GM19328 (cell line): Measurements from ENCODE around the gene ALDH3B1.

Experiments
- ATAC-seq: cut with Tn5 transposase; IDR thresholded peaks from one replicate; pipeline ENCODE4 v1.9.1; 2021; ENCODE audit warnings: mild to moderate bottlenecking, moderate library complexity; ENCODE audit not compliant: unreplicated experiment

ALDH3B1 gene

DNA sequence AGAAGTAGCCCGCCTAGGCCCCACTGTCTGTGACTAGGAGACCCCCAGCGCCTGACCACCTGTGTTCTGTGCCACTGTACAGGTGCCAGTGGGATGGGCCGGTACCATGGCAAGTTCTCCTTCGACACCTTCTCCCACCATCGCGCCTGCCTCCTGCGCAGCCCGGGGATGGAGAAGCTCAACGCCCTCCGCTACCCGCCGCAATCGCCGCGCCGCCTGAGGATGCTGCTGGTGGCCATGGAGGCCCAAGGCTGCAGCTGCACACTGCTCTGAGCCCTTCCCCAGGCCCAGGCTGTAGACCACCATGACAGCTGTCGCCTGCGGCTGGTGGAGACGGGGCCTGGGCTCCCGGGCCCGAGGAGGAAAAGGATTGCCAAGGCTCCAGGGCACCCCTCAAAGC is 17.5 kb downstream of the ALDH3B1 start:
- no peak for ATAC-seq

DNA sequence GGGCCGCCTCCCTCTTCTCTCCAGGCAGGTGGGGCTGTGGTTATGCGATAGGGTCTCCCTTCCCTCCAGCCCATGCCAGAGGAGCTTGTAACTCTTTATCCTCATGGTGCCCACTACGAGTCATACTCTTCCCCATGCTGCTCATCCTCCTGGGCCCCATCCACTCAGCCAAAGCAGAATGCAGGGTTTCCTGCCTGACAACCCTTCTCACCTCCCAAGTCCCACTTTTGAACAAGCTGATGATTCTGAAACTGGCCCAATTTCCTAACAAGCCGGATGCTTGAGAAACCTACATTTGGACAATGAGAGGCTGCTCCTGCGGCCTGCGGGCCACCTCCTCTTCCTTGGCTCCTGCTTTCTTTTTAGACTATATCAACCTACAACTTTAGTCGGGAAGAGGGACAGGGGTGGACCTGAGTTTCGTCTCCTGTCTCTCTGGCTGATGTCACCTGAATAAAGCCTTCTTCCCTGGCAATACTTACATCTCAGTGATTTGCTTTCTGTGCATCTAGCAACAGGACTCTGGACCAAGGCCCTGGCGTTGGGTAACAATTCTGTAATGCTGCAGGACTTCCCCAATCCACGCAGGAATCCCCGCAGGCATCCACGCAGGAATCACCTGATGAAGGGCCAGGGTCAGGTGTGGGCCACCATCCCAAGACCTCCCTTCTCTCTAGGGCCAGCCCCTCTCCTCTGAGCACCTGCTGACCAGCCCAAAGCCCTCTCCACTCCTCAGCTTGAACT is 18.8 kb downstream of the ALDH3B1 start:
- ATAC-seq = no peak

DNA sequence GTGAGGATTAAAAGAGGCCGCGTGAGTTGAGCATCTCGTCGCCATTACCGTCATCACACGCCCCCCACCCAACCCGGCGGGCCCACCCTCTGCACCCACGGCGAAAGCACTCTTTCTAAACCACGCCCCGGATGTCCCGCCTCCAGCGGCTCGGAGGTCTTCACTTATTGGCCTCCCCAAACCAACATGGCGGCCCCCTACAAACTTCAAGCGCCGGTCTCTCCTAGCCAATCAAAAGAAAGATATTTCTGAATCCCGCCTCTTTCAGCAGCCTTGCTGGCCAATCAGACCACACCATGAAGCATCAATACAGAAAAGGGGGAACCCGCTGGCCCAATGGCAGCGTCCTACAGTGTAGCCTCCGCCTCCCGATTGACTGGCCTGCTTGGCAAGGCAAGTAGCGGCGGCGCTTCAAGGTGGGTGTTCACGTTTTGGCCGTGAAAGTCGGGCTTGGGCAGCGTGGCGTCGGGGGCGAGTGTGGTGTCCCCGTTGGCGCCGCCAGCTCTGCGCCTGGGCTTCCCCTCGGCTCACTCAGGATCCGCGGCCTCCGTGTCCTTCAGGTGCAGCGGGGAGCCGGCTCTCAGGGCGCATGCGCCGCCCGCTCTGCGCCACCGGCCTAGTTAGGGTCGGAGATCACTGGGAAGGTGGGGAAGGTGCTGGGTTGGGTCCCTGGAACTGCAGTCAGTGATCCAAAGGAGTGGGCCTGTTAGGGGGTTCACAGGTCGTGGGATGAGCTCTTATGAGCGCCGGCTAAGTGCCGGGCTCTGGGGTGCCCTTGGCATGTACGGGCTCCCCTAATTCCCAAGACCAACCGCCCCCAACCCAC is 20.4 kb downstream of the ALDH3B1 start, which contains the start of gene NDUFS8:
TSS of gene NDUFS8 (plus strand) at position 364 of the 826 bp plus-strand sequence. CDS start 1,471 bp downstream, outside the sequence.
- peak; percentile 94 for ATAC-seq

DNA sequence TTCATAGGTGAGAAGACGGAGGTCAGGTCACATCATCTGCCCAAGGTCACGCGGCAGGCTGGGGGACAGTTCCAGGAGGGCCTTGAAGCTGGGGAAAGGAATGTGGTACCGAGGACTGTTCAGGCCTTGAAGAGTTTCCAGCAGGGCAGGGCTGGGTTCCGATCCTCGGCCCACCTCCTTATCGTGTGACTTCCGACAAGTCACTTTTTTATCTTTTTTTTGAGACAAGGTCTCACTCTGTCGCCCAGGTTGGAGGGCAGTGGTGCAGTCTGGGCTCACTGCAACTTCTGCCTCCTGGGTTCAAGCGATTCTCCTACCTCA is 21.0 kb downstream of the ALDH3B1 start:
- ATAC-seq = no peak

DNA sequence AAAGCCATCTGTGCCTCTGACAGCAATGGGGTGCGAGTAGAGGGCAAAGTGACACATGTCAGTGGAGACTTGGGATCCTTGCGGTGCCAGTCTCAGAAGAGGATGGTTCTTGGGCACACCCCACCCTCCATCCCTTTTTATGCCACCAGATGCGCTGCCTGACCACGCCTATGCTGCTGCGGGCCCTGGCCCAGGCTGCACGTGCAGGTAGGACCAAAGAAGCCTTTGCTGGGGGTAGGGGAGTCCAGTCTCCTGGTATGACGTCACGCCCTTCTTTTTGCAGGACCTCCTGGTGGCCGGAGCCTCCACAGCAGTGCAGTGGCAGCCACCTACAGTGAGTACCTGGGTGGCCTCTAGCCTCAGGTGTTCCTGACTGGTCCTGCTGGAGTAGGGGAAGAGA is 21.9 kb downstream of the ALDH3B1 start:
- ATAC-seq = no peak

DNA sequence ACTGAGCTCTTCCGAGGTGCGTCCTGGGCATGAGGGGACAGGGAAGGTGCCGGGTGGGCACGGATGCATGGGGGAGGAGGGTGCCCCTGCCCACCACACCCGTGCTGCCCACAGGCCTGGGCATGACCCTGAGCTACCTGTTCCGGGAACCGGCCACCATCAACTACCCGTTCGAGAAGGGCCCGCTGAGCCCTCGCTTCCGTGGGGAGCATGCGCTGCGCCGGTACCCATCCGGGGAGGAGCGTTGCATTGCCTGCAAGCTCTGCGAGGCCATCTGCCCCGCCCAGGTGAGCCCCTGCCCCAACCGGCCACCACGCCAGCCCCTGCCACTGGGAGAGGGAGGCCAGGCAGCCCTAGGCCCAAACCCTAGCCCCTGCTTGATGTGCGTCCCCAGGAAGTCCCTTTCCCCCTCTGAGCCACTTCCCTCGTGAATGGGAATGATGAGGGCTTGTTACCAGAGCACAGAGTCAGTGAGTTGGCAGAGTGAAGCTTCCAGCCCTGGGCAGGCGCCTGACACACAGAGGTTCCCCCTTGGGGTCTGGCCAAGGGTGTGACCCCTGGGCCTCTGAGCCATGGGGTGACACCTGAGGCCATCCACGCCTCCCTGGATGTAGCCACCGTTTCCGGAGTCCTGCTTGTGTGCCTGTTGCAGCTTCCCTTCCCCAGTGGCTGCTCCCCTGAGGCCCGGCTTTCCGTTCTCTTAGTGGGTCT is 23.0 kb downstream of the ALDH3B1 start:
- ATAC-seq = no peak

DNA sequence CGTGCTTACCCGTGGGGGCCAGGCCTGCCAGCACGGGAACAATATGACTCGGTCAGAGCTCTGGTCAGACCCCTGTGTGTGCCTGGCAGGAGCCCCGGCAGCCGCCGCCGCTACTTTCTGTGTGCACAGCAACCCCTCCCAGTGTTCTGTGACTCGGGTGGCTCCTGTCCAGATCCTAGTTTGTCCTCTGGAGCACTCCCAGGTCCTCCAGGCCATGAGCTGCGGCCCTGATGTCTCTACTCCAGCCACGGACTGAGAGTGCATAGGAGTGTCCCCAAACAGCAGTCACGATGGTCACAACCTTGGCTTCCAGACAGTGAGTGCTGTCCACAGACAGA is 23.6 kb downstream of the ALDH3B1 start:
- no peak for ATAC-seq

DNA sequence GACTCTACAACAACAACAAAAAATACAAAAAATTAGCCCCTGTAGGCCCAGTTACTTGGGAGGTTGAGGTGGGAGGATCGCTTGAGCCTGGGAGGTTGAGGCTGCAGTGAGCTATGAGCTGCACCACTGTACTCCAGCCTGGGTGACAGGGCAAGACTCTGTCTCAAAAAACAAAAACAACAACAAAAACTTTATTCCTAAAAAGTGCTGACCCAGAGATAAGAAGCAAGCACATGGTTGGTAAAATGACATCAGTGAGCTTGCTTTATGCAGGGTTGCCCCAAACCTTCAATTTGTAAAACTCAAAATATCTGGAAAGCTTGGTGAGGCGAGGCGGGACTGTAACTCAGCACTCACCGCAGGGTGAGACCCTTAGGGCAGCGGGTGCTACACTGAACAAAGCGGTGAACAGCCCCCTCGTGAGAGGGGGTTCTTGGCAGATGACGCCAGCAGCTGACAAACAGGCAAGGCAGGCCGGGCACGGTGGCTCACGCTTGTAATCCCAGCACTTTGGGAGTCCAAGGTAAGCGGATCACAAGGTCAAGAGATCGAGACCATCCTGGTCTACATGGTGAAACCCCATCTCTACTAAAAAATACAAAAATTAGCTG is 25.2 kb downstream of the ALDH3B1 start:
- no peak for ATAC-seq

DNA sequence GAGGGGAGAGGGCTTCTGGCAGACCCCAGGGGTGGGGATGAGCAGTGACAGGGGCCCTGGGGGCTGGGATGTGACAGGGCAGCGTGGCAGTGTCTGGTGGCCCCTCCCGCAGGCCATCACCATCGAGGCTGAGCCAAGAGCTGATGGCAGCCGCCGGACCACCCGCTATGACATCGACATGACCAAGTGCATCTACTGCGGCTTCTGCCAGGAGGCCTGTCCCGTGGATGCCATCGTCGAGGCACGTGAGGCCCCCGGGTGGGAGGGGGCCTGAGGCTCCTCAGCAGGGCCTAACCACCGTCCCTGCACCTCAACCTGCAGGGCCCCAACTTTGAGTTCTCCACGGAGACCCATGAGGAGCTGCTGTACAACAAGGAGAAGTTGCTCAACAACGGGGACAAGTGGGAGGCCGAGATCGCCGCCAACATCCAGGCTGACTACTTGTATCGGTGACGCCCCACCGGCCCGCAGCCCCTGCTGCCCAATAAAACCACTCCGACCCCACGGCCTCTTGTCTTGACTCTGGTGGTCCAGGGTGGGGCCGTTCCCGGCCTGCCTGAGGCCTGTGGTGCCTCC is 26.1 kb downstream of the ALDH3B1 start:
- ATAC-seq = no peak

DNA sequence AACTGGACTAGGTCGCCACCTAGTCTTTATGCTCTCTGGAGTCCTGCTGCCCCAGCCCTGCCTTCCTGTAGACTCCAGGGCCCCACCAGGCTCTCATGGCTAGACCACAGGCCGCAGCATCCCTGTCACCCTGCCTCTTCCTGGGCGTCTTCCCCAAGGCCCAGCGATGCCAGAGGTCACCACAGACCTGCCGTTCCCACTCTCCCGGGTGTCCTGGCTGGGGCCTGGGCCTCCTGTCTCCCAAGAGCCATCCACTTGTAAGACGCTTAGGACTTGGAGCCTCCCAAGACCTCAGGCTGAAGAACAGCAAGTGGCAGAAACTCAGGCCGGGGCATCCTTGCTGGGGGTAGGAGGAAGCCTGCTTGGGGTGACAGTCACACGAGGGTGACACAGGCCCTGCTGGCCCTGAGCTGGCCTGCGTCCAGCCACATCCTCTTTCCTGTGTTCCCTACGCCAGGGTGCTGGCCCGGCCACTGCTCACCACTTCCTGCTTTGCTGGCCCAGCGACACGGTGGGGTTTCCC is 26.7 kb downstream of the ALDH3B1 start:
- no peak for ATAC-seq

DNA sequence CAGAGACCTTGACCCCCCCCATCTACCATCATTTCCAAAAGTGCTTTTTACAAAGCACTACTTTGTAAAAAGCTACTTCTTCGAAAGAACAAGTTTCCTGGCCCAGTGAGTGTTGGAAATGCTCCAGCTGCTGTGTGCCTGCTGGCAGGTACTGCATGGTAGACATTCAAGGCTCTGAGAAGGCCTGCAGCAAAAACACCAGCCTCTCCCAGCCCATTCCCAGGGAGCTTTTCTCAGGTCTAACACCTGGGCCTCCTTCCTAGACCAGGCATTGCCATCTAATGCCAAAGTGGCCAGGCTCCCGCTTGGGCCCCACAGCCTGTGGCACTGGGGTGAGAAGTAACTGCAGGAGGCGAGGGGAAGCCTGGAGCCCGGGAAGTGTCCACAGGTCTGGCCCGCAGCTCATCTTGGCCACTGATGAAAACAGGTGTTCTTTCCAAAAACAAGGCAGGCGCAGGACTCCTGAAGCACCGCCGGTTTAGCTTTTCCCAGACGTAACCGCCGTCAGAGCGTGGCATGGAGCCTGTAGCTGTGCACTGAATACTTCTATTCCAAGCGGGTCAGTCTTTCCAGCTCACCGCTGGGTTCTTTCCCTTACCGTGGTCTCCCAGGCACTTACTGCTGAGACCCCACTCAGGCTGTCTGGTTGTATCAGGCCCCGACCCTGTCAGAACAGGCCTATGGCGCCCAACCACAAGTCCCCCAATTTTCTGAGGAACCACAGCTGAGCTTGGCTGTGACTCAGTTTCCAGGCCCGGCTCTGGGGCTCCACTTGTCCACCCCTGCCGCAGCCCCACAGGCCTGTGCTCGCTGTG is 27.5 kb downstream of the ALDH3B1 start:
- ATAC-seq = no peak

DNA sequence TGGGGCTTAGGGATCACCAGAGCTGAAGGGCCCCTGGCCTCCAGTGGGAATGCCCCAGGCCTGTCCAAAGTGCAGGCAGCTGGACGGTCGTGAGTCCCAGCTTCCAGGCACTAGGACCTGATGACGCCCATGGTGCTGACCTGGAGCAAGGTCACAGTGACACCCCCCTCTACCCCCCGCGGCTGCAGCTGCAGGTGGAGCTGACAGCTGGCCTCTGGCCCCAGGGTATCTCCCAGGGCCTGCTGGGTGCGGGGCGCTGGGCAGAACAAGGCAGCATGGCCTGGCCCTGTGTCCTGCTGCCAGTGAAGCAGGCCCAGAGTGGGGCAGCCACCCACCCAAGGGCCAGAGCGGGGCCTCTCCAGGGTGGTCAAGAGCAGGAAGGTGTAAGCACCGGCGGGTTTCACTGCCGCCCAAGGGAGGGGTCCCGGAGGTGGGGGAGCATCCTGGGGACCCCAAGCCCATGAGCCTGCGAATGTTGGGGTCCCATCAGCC is 28.1 kb downstream of the ALDH3B1 start:
- no peak for ATAC-seq

DNA sequence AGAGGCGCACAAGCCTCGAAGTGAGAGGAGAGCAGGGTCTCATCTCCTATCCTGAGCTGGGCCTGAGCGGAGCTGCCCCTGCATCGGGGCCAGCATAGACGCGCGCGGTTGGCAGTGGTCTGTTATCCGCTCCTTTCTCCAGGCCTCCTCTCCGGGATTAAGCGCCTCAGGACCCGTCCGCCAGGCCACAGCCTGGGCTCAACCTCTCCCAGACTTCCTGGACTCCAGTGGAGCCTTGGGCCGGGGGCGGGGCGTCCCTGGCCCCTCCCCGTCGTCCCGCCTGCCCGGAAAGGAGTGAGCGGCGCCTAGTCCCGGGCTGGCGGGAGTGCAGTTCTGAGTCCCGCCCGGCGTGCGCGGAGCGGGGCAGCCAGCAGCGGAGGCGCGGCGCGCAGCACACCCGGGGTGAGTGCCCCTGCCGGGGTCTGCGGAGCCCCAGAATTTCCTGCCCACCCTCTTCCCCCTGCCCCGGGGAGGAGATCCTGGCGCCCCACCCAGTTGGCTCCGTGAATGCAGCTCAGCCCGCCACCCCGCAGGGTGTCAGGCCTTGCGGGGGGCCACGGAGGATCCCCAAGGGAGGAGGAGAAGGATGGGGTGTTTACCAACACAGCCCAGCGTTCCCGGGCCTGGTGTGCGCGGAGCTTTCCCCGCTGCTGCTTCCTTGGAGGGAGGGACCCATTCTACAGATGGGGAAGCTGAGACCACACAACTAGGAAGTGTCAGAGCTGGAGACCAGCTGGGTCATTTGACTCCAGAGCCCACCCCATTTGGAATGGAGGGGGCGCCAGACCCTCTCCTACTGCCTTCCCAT is 28.8 kb downstream of the ALDH3B1 start, which contains the start of gene TCIRG1:
TSS of gene TCIRG1 (plus strand) at position 308 of the 808 bp plus-strand sequence. CDS start 2,247 bp downstream, outside the sequence.
- no peak for ATAC-seq

DNA sequence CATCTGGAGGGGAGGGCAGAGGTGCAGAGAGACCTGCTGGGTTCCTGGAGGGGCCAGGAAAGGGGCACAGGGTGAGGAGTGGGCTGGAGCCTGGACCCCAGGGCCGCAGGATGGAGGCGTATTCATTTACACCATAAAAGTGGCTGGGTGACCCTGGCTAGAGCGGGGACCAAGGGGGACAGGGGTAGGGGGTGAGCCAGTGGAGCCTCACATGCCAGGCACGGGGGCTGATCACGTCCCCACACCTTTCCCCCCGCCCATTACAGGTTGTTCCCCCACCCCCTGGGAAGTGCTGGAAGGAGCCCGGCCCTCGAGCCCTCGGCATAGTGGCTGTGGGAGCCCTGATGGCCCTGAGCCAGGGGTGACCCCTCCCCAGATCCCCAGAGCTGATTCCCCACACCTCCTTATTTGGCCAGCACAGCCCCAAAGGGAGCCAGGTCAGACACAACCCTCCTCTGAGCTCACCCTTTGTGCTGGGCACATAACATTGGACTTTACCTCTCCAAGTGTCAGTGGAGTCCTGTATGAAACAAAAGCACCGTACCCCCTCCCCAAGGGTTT is 29.5 kb downstream of the ALDH3B1 start:
- ATAC-seq = no peak

DNA sequence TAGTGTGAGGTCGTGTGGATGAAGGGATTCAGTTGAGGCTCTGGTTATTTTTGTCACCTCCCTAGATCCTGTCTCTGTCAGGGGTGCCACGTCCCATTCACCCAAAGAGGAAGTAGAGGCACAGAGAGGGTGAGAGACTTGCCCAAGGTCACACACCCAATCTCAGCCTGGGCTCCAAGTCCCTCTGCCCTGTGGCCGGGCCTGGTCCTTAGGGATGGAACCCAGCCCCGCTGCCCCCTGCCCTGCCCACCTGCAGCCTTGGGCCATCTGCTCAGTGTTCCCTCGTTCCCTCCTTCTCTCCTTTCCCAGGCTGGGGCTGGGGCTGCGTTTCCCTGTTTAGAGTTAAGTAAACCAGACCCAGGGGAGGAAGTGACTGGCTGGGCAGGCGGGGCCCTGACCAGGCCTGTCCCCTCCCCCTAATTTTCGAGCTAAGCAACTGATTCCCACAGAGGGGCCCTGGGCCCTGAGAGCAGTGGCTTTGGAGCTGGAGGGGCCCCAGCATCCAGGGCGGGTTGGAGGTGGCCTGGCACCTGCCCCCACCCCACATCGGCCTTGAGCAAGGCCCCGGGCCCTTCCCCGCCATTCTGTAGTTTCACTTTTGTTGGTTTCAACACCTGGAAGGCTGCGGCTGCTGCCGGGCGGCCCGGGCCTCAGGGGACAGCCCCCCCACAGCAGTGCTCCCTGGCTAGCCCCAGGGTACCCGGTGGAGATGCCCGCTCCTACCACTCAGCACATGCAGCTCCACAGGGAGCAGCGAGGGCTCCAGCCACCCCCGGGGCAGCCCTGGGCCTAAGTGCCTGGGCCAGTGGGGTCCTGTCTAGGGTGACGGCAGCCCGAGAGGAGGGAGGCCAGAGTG is 30.2 kb downstream of the ALDH3B1 start:
- ATAC-seq = no peak

DNA sequence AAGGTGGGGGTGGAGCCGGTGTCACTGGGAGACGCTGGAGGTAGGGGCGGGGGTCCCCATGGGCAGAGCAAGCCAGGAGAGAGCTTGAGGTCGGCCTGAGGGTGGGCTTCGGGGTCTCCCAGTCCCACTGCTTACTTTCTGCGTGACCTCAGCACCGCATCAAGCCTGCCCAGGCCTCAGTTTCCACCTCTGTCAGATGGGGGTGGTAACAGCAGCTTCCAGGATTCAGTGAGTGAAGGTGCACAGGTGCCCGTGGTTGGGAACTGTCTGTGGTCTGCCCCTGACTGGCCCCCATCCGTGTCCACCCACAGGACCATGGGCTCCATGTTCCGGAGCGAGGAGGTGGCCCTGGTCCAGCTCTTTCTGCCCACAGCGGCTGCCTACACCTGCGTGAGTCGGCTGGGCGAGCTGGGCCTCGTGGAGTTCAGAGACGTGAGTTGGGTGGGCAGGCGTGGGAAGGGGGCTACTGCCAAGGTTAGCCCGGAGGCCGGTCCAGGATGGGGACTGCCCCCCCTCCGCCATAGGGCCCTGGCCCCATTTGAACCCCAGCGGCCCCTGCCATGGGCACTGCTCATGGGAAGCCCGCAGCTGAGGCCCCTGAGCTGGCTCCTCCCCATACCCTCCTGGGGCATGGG is 30.9 kb downstream of the ALDH3B1 start:
- ATAC-seq = no peak

DNA sequence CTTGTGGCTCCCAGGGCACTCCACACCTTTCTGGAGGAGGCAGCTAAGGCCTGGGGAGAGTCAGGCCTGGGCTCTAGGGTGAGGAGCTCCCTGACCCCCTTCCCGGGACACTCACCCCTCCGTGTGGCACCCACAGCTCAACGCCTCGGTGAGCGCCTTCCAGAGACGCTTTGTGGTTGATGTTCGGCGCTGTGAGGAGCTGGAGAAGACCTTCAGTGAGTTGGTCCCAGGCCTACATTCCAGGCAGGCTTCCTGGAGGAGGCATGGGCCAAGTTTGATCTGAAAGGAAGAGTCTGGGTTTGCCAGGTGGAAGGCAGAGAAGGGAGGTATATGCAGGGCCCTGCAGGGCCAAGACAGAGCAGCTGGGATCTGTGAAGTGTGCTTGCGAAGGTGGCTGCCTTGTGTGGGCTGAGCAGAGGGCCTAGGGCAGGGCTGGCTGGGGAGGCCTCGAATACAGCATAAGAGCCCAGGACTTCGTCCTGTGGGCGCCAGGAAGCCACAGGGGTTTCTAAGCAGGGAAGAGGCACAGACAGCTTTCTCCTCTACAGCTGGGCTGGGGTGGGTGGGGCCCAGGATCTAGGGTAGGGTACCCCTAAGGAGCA is 31.6 kb downstream of the ALDH3B1 start:
- no peak for ATAC-seq
